IPS-18a (cell line): ENCODE measurements around the gene IGDCC3.
A peak's percentile ranks its signal among the peaks of the same experiment; 100 is the strongest.
"Not testable (repeated sequence)": the region's sequence is repeated elsewhere in the genome, so short reads cannot be mapped to it uniquely, and the experiment has no call there.

Source experiments
- H3K27ac ChIP-seq: one replicate; pipeline ENCODE4 v1.5.1; 2013; ENCODE audit warnings: low read length
- H3K27me3 ChIP-seq: one replicate; pipeline ENCODE4 v1.6.1; 2013; ENCODE audit warnings: mild to moderate bottlenecking, low read length; ENCODE audit not compliant: control insufficient read depth, insufficient read depth
- H3K36me3 ChIP-seq: one replicate; pipeline ENCODE4 v1.6.1; 2013; ENCODE audit warnings: low read depth, low read length; ENCODE audit not compliant: control insufficient read depth
- H3K4me1 ChIP-seq: one replicate; pipeline ENCODE4 v1.6.1; 2013; ENCODE audit warnings: low read depth, low read length; ENCODE audit not compliant: control insufficient read depth
- H3K4me3 ChIP-seq: one replicate; pipeline ENCODE4 v1.5.1; 2013; ENCODE audit warnings: low read length
- H3K9ac ChIP-seq: one replicate; pipeline ENCODE4 v1.6.1; 2013; ENCODE audit warnings: mild to moderate bottlenecking, low read length, moderate library complexity
- H3K9me3 ChIP-seq: one replicate; pipeline ENCODE4 v1.6.1; 2013; ENCODE audit warnings: low read depth, low read length; ENCODE audit not compliant: control insufficient read depth

The IGDCC3 gene

DNA sequence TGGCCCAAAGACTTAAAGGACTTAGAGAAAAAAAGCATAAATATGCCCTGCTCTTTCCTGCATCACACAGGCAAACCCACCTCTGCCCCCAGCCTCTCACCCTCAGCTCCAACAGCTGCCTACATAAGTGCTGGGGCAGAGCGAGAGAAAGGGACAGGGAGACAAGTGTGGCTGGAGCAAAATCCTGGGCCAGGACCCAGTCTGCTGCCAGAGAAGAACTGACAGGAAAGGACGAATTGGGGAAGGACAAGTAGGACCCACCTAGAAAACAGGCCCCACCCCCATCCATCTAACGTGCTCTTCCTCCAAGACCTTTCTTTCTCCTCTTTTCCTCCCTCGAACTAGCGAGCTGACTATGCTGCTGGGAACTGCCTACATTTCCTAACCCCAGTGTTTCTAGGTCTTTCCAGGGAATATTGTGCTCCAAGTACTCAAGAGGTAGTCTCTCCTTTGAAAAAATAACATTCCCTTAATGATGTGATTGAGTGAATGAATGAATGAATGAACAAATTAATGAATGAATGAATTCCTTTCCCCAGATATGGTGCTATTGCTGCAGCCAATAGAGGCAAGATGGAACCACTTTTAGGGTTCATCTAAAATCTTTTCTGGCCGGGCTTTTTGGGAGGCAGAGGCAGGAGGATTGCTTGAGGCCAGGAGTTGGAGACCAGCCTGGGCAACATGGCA lies 26.5 kb upstream of the IGDCC3 start:
- H3K9ac ChIP-seq, result no peak overlapping the region
- no peak overlapping the region for H3K27ac ChIP-seq
- H3K27me3 ChIP-seq, result no peaks in the 10 kb centered on the region
- no peaks in the 10 kb centered on the region for H3K36me3 ChIP-seq
- H3K4me3 ChIP-seq, result no peak overlapping the region
- peaks cover 18% of the 10 kb centered on the region for H3K4me1 ChIP-seq
- no peaks in the 10 kb centered on the region for H3K9me3 ChIP-seq

- Histone ChIP-seq H3K36me3 (no peaks in the 10 kb centered on the region), H3K27ac (no peak overlapping the region), H3K4me1 (peaks cover 18% of the 10 kb centered on the region), H3K4me3 (no peak overlapping the region), H3K27me3 (peaks cover 1% of the 10 kb centered on the region), H3K9me3 (no peaks in the 10 kb centered on the region), H3K9ac (no peak overlapping the region)
These were observed 25.2 kb upstream of the IGDCC3 start for GRCh38 chr15:65402961-65403360.

GRCh38 chr15:65401611-65402240 lies 23.9 kb upstream of the IGDCC3 start:
- H3K36me3 ChIP-seq, result no peaks in the 10 kb centered on the region
- peaks cover 14% of the 10 kb centered on the region for H3K27me3 ChIP-seq
- peak overlapping the region; percentile 48 for H3K9ac ChIP-seq
- no peak overlapping the region for H3K27ac ChIP-seq
- no peak overlapping the region for H3K4me3 ChIP-seq
- H3K9me3 ChIP-seq, result no peaks in the 10 kb centered on the region
- H3K4me1 ChIP-seq, result peaks cover 18% of the 10 kb centered on the region

DNA sequence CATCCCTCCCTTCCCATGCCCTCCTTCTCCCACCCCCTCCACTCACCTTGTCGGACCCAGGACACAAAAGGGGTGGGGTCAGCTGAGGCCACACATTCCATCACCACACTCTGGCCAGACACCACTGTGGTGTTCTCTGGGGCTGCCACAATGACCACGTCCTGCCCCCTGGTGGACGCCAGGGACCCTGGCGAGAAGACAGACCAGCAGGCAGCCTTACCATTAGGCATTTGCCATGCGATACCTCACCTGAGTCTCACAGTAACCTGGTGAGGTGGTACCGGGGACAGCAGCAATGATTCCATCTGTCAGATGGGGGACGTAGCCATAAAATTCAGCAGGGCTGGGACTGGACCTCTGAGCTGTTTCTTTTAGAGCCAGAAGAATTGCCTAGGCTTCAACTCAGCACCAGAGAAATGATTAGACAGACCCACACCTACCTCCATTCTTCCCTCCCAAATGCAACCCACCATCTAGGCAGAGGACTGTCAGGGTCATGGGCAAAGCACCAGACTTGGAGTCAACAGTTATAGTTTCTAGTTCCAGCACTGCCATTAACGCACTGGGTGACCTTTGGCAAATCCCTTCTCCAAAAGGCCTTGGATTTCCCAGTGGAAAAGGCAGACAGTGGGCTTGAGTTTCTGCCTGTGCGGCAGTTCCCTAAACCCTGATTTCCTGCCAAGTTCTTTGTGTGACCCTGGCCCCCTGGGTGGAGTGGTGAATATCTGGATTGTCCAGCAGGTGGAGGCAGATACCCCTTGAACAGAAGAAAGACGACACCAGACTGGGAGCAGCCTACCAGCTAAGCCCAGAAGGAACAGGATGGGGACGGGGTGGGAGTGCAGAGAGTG lies 23.2 kb upstream of the IGDCC3 start:
- Histone ChIP-seq H3K9me3 (no peaks in the 10 kb centered on the region), H3K27ac (peak overlapping the region; percentile 43), H3K4me3 (peak overlapping the region; percentile 25)

DNA sequence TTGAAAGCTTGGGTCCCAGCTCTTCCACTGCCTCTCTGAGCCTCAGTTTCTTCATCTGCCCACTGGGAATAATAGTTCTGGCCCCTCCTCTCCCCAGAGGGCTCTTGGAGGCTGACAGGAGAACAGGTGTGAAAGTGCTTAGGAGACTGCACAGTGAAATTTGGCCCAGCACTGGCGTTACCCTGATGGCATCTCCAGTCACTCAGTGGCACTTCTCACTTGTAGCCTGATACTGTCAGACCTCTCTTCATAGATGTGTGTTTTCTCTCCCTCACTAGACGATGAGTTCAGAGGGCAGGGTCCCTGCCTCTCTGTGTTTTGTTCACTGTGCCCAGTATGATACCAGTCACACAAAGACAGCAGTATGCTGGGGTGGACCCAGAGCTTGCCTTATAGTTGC lies 22.2 kb upstream of the IGDCC3 start:
- Histone ChIP-seq H3K27ac (no peak overlapping the region), H3K27me3 (peaks cover 29% of the 10 kb centered on the region), H3K9ac (no peak overlapping the region), H3K36me3 (no peaks in the 10 kb centered on the region), H3K4me1 (peaks cover 18% of the 10 kb centered on the region), H3K9me3 (no peaks in the 10 kb centered on the region), H3K4me3 (no peak overlapping the region)

More for the DNA sequence above, 23.2 kb upstream of the IGDCC3 start:
- Histone ChIP-seq H3K4me1 (peaks cover 18% of the 10 kb centered on the region), H3K9ac (peak overlapping the region; percentile 48), H3K36me3 (no peaks in the 10 kb centered on the region), H3K27me3 (peaks cover 20% of the 10 kb centered on the region)

- Histone ChIP-seq H3K4me3 (no peak overlapping the region), H3K27ac (no peak overlapping the region), H3K27me3 (peaks cover 32% of the 10 kb centered on the region), H3K9me3 (no peaks in the 10 kb centered on the region), H3K4me1 (peaks cover 18% of the 10 kb centered on the region), H3K36me3 (no peaks in the 10 kb centered on the region), H3K9ac (no peak overlapping the region)
These were observed 21.4 kb upstream of the IGDCC3 start for GRCh38 chr15:65399001-65399706.

GRCh38 chr15:65398486-65398885 lies 20.7 kb upstream of the IGDCC3 start:
- not testable (repeated sequence) for H3K36me3 ChIP-seq, H3K9me3 ChIP-seq, H3K27ac ChIP-seq, H3K4me3 ChIP-seq, H3K9ac ChIP-seq
- Histone ChIP-seq H3K4me1 (peaks cover 14% of the 10 kb centered on the region), H3K27me3 (peaks cover 32% of the 10 kb centered on the region)

- Histone ChIP-seq H3K9me3 (no peaks in the 10 kb centered on the region), H3K4me3 (peak overlapping the region; percentile 41), H3K4me1 (peaks cover 12% of the 10 kb centered on the region), H3K9ac (no peak overlapping the region), H3K27me3 (peaks cover 32% of the 10 kb centered on the region), H3K36me3 (peaks cover 4% of the 10 kb centered on the region), H3K27ac (no peak overlapping the region)
These were observed 19.1 kb upstream of the IGDCC3 start for GRCh38 chr15:65396965-65397317.

DNA sequence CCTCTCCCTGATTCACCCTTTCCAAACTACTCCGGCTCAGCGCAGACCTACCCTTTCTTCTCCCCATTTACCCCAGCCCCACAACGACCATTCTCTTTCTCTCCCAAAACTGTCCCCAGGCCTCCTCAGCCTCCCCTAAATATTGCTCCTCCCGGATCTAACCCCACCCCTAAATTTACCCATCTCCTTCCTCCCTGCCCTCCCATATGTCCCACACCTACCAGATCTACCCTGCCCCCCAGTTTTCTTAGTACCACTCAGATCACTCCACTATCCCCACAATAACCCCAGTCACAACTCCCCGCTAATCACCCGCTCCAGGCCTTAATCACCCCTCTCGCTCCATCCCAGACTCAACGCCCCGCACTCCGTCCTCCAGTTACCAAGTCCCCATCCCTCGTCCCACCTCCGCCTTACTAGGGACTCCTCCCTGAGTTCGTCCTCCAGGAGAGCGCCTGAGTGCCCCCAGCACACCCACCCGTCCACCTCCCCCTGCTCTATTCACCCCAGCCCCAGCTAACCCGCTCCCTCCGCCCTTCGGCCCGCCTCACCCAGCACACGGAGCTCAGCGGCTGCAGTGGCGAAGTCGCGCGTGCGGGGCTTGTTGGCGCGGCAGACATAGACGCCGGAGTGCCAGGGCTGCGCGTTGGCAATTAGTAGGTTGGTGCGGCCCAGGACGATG lies 18.6 kb upstream of the IGDCC3 start:
- Histone ChIP-seq H3K27ac (no peak overlapping the region), H3K9ac (no peak overlapping the region), H3K4me1 (peaks cover 7% of the 10 kb centered on the region), H3K9me3 (no peaks in the 10 kb centered on the region), H3K27me3 (peaks cover 32% of the 10 kb centered on the region), H3K36me3 (peaks cover 5% of the 10 kb centered on the region), H3K4me3 (peak overlapping the region; percentile 41)

DNA sequence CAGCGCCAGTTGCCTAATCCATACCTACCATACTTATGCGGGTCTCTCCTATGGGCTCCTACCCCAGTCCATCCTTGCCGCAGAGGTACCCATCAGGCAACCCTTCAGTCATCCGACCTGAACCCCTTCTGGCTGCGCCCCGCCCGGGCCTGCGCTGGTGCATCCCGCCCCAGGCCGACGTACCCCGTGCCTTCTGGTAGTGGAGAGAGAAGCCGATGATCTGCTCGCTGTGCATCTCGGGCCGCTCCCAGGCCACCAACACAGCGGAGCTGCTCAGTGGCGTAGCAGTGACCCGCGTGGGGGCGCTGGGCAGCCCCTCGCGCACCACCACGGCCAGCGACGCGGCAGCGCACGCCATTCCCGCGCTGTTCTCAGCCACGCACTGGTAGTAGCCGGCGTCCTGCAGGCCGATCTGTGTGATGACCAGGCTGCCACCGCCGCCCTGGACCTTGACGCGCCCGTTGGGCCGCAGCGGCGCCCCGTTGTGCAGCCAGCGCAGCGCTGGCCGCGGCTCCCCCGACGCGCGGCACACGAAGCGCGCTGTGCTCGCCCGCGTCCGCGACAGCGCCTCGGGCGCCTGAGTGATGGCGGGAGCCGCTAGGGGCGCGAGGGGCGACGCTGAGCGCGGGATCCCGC lies 17.9 kb upstream of the IGDCC3 start:
- Histone ChIP-seq H3K27ac (no peak overlapping the region), H3K4me3 (no peak overlapping the region), H3K36me3 (peaks cover 9% of the 10 kb centered on the region), H3K9me3 (no peaks in the 10 kb centered on the region), H3K4me1 (peaks cover under 1% of the 10 kb centered on the region), H3K27me3 (peaks cover 32% of the 10 kb centered on the region), H3K9ac (no peak overlapping the region)
